Liver (tissue), 9 donors: Measurements from ENCODE around the gene PDE6D. TPM values are rescaled to one million over a fixed set of nuclear protein-coding genes. Genes with fewer than 3 reads are reported as not detected.

Source experiments
- DNase-seq: peaks from one replicate; pipeline ENCODE4 v3.0.0-alpha.2; 2017; ENCODE audit warnings: low spot score
- H3K27ac ChIP-seq, 2 donors: one replicate each; pipeline ENCODE4 v1.7.0; 2013; ENCODE audit warnings: inconsistent platforms in 2 of 2, low read length in 2 of 2, control low read depth in 1 of 2, low read depth in 1 of 2, mild to moderate bottlenecking in 1 of 2
- H3K27me3 ChIP-seq, 4 donors: one replicate each; pipeline versions ENCODE4 v1.6.1 to v1.7.0; 2013; ENCODE audit warnings: low read length in 3 of 4, inconsistent platforms in 1 of 4, mild to moderate bottlenecking in 1 of 4, moderate library complexity in 1 of 4; ENCODE audit not compliant: control insufficient read depth in 4 of 4, insufficient read depth in 4 of 4
- H3K36me3 ChIP-seq, 4 donors: one replicate each; pipeline versions ENCODE4 v1.6.1 to v1.7.0; 2013; ENCODE audit warnings: low read length in 3 of 4, mild to moderate bottlenecking in 3 of 4, low read depth in 1 of 4, moderate library complexity in 1 of 4; ENCODE audit not compliant: control insufficient read depth in 4 of 4, insufficient read depth in 3 of 4
- H3K4me1 ChIP-seq, 4 donors: one replicate each; pipeline versions ENCODE4 v1.6.1 to v1.7.0; 2013; ENCODE audit warnings: low read length in 3 of 4, mild to moderate bottlenecking in 3 of 4, moderate library complexity in 1 of 4; ENCODE audit not compliant: control insufficient read depth in 4 of 4, insufficient read depth in 4 of 4
- H3K4me3 ChIP-seq, 3 donors: one replicate each; pipeline versions ENCODE4 v1.6.1 to v1.7.0; 2013; ENCODE audit warnings: low read length in 3 of 3, control low read depth in 1 of 3, low read depth in 1 of 3, mild to moderate bottlenecking in 1 of 3
- H3K9ac ChIP-seq, 2 donors: one replicate each; pipeline ENCODE4 v1.7.0; 2013; ENCODE audit warnings: low read length in 2 of 2, mild to moderate bottlenecking in 2 of 2, moderate library complexity in 2 of 2, control low read depth in 1 of 2, low read depth in 1 of 2
- H3K9me3 ChIP-seq, 4 donors: one replicate each; pipeline versions ENCODE4 v1.6.1 to v1.7.0; 2013; ENCODE audit warnings: low read length in 3 of 4; ENCODE audit not compliant: control insufficient read depth in 4 of 4
- ATF3 ChIP-seq: IDR thresholded peaks from 2 replicates; pipeline ENCODE4 v1.6.1; 2016; ENCODE audit warnings: antibody characterized with exemption
- EGR1 ChIP-seq, 2 donors: IDR thresholded peaks; 2 replicates each; pipeline ENCODE4 v1.6.1; 2016 to 2018; ENCODE audit warnings: antibody characterized with exemption in 2 of 2, low read depth in 2 of 2
- GABPA ChIP-seq, 2 donors: IDR thresholded peaks in 1 of 2; conservative IDR thresholded peaks in 1 of 2; 2 replicates each; pipeline ENCODE4 v1.6.1; 2016; ENCODE audit warnings: antibody characterized with exemption in 2 of 2, mild to moderate bottlenecking in 1 of 2, moderate library complexity in 1 of 2
- HNF4A ChIP-seq, 2 donors: conservative IDR thresholded peaks; 2 replicates each; pipeline ENCODE4 v1.6.1; 2016; ENCODE audit warnings: antibody characterized with exemption in 2 of 2, mild to moderate bottlenecking in 2 of 2
- HNF4G ChIP-seq: IDR thresholded peaks from 2 replicates; pipeline ENCODE4 v1.6.1; 2016; ENCODE audit warnings: antibody characterized with exemption
- NR2F2 ChIP-seq: IDR thresholded peaks from 2 replicates; pipeline ENCODE4 v1.6.1; 2016; ENCODE audit warnings: antibody characterized with exemption
- RAD21 ChIP-seq, 2 donors: IDR thresholded peaks; 2 replicates each; pipeline ENCODE4 v1.6.1; 2016; ENCODE audit warnings: antibody characterized with exemption in 2 of 2, mild to moderate bottlenecking in 2 of 2
- SP1 ChIP-seq: IDR thresholded peaks from 2 replicates; pipeline ENCODE4 v1.6.1; 2018; ENCODE audit warnings: antibody characterized with exemption, mild to moderate bottlenecking
- TAF1 ChIP-seq: conservative IDR thresholded peaks from 2 replicates; pipeline ENCODE4 v1.6.1; 2016; ENCODE audit warnings: antibody characterized with exemption, mild to moderate bottlenecking
- YY1 ChIP-seq: IDR thresholded peaks from 2 replicates; pipeline ENCODE4 v1.6.1; 2016; ENCODE audit warnings: antibody characterized with exemption, mild to moderate bottlenecking
- WGBS: extraction: QIAGEN DNeasy Blood & Tissue Kit; methylation state at CpG from one replicate; pipeline ENCODE4 v1.1.7; 2013; 5-methylcytosine and 5-hydroxymethylcytosine counted together
- polyA plus RNA-seq, 2 donors: library from polyadenylated mRNA; stranded (reverse) in 1 of 2; unstranded in 1 of 2; fragments of 200-250 nt in 1 of 2; fragments of >200 nt in 1 of 2; fragmentation: Nextera tagmentation in 1 of 2; extraction: Ambion mirVana in 1 of 2; gene quantifications; one replicate each; pipeline versions ENCODE4 v1.2.1 to v1.2.3, GENCODE V29; 2013 to 2015
- total RNA-seq, 2 donors: library from RNA; depleted of rRNA; stranded (reverse); fragments of >200 nt; gene quantifications; one replicate each; pipeline ENCODE4 v1.2.3, GENCODE V29; 2014
- TF ChIP-seq, protein P1 (sequence below): fragments of 150-350 bp; IDR thresholded peaks from 2 replicates; pipeline ENCODE4 v1.5.1; 2017; ENCODE audit warnings: improper control_type of control experiment, low read depth, low read length; ENCODE audit not compliant: missing input control
- TF ChIP-seq, protein P2 (sequence below): IDR thresholded peaks from 2 replicates; pipeline ENCODE4 v1.6.1; 2016; ENCODE audit warnings: antibody characterized with exemption
- donor health status: healthy.
- donor health status: healthy.
- donor health status: healthy.
- donor health status: healthy.
- donor health status: healthy.

The PDE6D gene
- total and polyA plus RNA-seq, 4 donors = 6.6 to 8.5 (median 7.0) TPM

- H3K27ac ChIP-seq = no peak overlapping the region
- DNase-seq = no peak
- H3K4me1 ChIP-seq = no peaks in the 10 kb centered on the region
- no peak for TF ChIP-seq GABPA (IDR thresholded peaks at IDR 0.05 in 1 of 2, conservative IDR thresholded peaks at IDR 0.05 in 1 of 2)
- no peak for TF ChIP-seq SP1
- TF ChIP-seq EGR1 (IDR thresholded peaks at IDR 0.05; ENCODE audit: low read depth in 2 of 2) = no peak
- no peak for TF ChIP-seq RAD21 (IDR thresholded peaks at IDR 0.05)
- no peak for TF ChIP-seq HNF4G
- WGBS = 86% methylated on average over 8 of the region's 8 CpGs
- no peak overlapping the region for H3K9ac ChIP-seq
- H3K4me3 ChIP-seq = no peak overlapping the region
- peaks cover 0 to 3% (median 2%) of the 10 kb centered on the region in 4 donors for H3K36me3 ChIP-seq
- no peaks in the 10 kb centered on the region for H3K27me3 ChIP-seq
- H3K9me3 ChIP-seq = no peaks in the 10 kb centered on the region
These were observed 35.4 kb upstream of the PDE6D start for GRCh38 chr2:231816327-231817026.

DNA sequence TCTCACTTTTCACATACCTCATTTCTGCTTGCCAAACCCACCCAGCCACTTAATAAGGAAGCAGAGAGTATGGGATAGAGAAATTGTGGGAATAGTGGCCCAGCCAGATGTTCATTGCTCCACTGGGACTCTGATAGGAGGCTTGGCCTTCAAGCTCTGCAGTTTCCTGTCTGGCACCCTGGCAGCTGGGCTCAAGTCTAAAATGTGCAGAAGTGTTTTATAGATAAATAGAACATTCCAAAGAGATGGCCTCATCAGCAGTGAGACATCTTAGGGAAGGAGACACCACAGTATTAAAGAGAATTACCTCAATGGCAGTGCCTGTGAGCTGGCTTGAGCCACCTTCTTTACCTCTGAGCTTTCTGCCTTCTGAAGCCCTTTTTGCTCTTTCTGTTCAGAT lies 29.8 kb upstream of the PDE6D start:
- TF ChIP-seq, protein P1, sequence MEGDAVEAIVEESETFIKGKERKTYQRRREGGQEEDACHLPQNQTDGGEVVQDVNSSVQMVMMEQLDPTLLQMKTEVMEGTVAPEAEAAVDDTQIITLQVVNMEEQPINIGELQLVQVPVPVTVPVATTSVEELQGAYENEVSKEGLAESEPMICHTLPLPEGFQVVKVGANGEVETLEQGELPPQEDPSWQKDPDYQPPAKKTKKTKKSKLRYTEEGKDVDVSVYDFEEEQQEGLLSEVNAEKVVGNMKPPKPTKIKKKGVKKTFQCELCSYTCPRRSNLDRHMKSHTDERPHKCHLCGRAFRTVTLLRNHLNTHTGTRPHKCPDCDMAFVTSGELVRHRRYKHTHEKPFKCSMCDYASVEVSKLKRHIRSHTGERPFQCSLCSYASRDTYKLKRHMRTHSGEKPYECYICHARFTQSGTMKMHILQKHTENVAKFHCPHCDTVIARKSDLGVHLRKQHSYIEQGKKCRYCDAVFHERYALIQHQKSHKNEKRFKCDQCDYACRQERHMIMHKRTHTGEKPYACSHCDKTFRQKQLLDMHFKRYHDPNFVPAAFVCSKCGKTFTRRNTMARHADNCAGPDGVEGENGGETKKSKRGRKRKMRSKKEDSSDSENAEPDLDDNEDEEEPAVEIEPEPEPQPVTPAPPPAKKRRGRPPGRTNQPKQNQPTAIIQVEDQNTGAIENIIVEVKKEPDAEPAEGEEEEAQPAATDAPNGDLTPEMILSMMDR = no peak
- TF ChIP-seq EGR1 (IDR thresholded peaks at IDR 0.05; ENCODE audit: low read depth in 2 of 2) (no peak), YY1 (no peak)
- Histone ChIP-seq H3K27me3 (no peaks in the 10 kb centered on the region), H3K9me3 (no peaks in the 10 kb centered on the region), H3K4me1 (no peaks in the 10 kb centered on the region), H3K27ac (no peak overlapping the region), H3K36me3 (peaks cover 4 to 41% (median 23%) of the 10 kb centered on the region in 4 donors), H3K9ac (no peak overlapping the region), H3K4me3 (no peak overlapping the region)
- DNase-seq = no peak

GRCh38 chr2:231807020-231807419 lies 25.9 kb upstream of the PDE6D start:
- no peak overlapping the region for H3K4me3 ChIP-seq
- H3K9me3 ChIP-seq = no peaks in the 10 kb centered on the region
- DNase-seq = no peak
- WGBS = 91% methylated on average over 2 of the region's 2 CpGs
- no peak overlapping the region for H3K27ac ChIP-seq
- H3K36me3 ChIP-seq = peaks cover 8 to 54% (median 33%) of the 10 kb centered on the region in 4 donors
- H3K4me1 ChIP-seq = no peaks in the 10 kb centered on the region
- no peak for TF ChIP-seq GABPA (IDR thresholded peaks at IDR 0.05 in 1 of 2, conservative IDR thresholded peaks at IDR 0.05 in 1 of 2)
- TF ChIP-seq NR2F2 = no peak
- no peak for TF ChIP-seq ATF3
- TF ChIP-seq, protein P2, sequence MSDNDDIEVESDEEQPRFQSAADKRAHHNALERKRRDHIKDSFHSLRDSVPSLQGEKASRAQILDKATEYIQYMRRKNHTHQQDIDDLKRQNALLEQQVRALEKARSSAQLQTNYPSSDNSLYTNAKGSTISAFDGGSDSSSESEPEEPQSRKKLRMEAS = no peak
- no peak for TF ChIP-seq SP1
- TF ChIP-seq, protein P1 = no peak
- TF ChIP-seq HNF4A (conservative IDR thresholded peaks at IDR 0.05) = no peak
- TF ChIP-seq TAF1 = no peak
- no peak for TF ChIP-seq RAD21 (IDR thresholded peaks at IDR 0.05)
- no peak overlapping the region for H3K9ac ChIP-seq
- H3K27me3 ChIP-seq = no peaks in the 10 kb centered on the region
